Measurements from ENCODE around the gene EMP1.

Gene EMP1

GRCh38 chr12:13196130-13196921, at the start of gene EMP1:
EMP1 (plus strand) TSS chr12:13196726; CDS start chr12:13211511, 14,785 bp downstream.
- DNase-seq (ENCODE audit: low read depth): peak; percentile 99

- DNase-seq (ENCODE audit: low read depth): no peak
Observed at GRCh38 chr12:13147688-13148484, 48.6 kb upstream of the EMP1 start.

GRCh38 chr12:13148485-13148847, 48.1 kb upstream of the EMP1 start:
- DNase-seq (ENCODE audit: low read depth): no peak

GRCh38 chr12:13149411-13149810, 47.1 kb upstream of the EMP1 start:
- no peak for DNase-seq (ENCODE audit: low read depth)

GRCh38 chr12:13152281-13152680, 44.2 kb upstream of the EMP1 start:
- no peak for DNase-seq (ENCODE audit: low read depth)

- no peak for DNase-seq (ENCODE audit: low read depth)
Observed at GRCh38 chr12:13152756-13153155, 43.8 kb upstream of the EMP1 start.

- DNase-seq (ENCODE audit: low read depth): no peak
Observed at GRCh38 chr12:13153180-13153579, 43.3 kb upstream of the EMP1 start.

GRCh38 chr12:13154027-13154538, 42.4 kb upstream of the EMP1 start:
- DNase-seq (ENCODE audit: low read depth): no peak

- DNase-seq (ENCODE audit: low read depth): no peak
Observed at GRCh38 chr12:13154831-13155230, 41.7 kb upstream of the EMP1 start.

GRCh38 chr12:13156277-13156676, 40.2 kb upstream of the EMP1 start:
- DNase-seq (ENCODE audit: low read depth): no peak

GRCh38 chr12:13161172-13161571, 35.4 kb upstream of the EMP1 start:
- DNase-seq (ENCODE audit: low read depth): no peak

- no peak for DNase-seq (ENCODE audit: low read depth)
Observed at GRCh38 chr12:13162904-13163303, 33.6 kb upstream of the EMP1 start.

GRCh38 chr12:13163868-13164635, 32.5 kb upstream of the EMP1 start:
- DNase-seq (ENCODE audit: low read depth): no peak

- no peak for DNase-seq (ENCODE audit: low read depth)
Observed at GRCh38 chr12:13164921-13165616, 31.5 kb upstream of the EMP1 start.

GRCh38 chr12:13165617-13166041, 30.9 kb upstream of the EMP1 start:
- no peak for DNase-seq (ENCODE audit: low read depth)

- DNase-seq (ENCODE audit: low read depth): no peak
Observed at GRCh38 chr12:13167226-13167625, 29.3 kb upstream of the EMP1 start.

- no peak for DNase-seq (ENCODE audit: low read depth)
Observed at GRCh38 chr12:13167906-13168305, 28.6 kb upstream of the EMP1 start.

GRCh38 chr12:13169272-13169671, 27.3 kb upstream of the EMP1 start:
- DNase-seq (ENCODE audit: low read depth): no peak

GRCh38 chr12:13170892-13171490, 25.5 kb upstream of the EMP1 start:
- no peak for DNase-seq (ENCODE audit: low read depth)

GRCh38 chr12:13171921-13172859, 24.3 kb upstream of the EMP1 start:
- peak; percentile 76 for DNase-seq (ENCODE audit: low read depth)

All from GM04503 (cell line).